GM12891 (cell line): Measurements from ENCODE around the gene HINT2.

Experiments used
- DNase-seq: peaks from one replicate; pipeline ENCODE4 v3.0.0; 2011; ENCODE audit warnings: low spot score; ENCODE audit not compliant: insufficient read length
- FAIRE-seq: peaks from 2 replicates; lab custom pipeline; 2011; peaks lifted over from hg19 to GRCh38; lab: Jason Lieb, UNC
- PAX5 ChIP-seq: IDR thresholded peaks from 2 replicates; pipeline ENCODE4 v1.6.1; 2011; ENCODE audit warnings: low read length, moderate library complexity, mild to moderate bottlenecking; ENCODE audit not compliant: insufficient read depth, severe bottlenecking
- POLR2A ChIP-seq: IDR thresholded peaks from 2 replicates; pipeline ENCODE4 v1.6.1; 2011; ENCODE audit warnings: low read depth, low read length, control low read depth
- POLR2AphosphoS5 ChIP-seq: IDR thresholded peaks from 2 replicates; pipeline ENCODE4 v1.6.1; 2011; ENCODE audit warnings: low read depth, low read length, control low read depth
- POU2F2 ChIP-seq: IDR thresholded peaks from 2 replicates; pipeline ENCODE4 v1.6.1; 2011; ENCODE audit warnings: low read depth, mild to moderate bottlenecking, control low read depth, low read length, moderate library complexity
- SPI1 ChIP-seq: IDR thresholded peaks from 2 replicates; pipeline ENCODE4 v1.6.1; 2011; ENCODE audit warnings: low read depth, low read length, control low read depth
- TAF1 ChIP-seq: IDR thresholded peaks from 2 replicates; pipeline ENCODE4 v1.6.1; 2011; ENCODE audit warnings: low read depth, low read length, control low read depth

Gene HINT2

DNA sequence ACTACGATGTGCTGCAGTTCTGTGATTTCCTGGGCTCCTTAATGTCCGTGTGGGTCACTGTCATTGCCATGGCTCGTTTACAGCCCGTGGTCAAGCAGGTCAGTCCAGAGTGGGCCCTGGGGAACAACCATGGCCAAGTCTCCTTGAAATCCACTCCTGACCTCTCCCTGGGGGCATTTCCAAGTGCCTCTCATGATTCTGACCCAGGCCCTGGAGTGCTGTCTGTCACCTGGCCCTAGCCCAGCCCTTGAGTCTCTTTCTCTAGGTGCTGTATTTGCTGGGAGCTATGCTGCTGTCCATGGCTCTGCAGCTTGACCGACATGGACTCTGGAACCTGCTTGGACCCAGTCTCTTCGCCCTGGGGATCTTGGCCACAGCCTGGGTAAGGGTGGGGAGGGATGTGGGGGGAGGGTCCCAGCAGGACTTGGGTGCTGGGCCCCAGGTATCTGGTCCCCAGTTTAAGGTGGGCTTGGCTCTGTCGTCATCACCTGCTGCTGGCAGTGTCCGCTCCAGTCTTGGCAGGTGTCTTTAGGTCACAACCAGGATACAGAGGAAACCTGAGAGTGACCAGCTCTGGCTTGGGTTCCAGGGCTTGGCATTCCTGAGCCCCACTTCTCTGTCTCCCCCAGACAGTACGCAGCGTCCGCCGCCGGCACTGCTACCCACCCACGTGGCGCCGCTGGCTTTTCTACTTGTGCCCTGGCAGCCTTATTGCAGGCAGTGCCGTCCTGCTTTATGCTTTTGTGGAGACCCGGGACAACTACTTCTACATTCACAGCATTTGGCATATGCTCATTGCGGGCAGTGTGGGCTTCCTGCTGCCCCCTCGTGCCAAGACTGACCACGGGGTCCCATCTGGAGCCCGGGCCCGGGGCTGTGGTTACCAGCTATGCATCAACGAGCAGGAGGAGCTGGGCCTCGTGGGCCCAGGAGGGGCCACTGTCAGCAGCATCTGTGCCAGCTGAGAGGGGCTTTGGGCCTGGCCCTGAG, 38.3 kb upstream of the HINT2 start:
- FAIRE-seq, result no peak
- TF ChIP-seq POLR2A (no peak), TAF1 (no peak), SPI1 (no peak), POLR2AphosphoS5 (no peak), POU2F2 (no peak), PAX5 (no peak)
- no peak for DNase-seq

DNA sequence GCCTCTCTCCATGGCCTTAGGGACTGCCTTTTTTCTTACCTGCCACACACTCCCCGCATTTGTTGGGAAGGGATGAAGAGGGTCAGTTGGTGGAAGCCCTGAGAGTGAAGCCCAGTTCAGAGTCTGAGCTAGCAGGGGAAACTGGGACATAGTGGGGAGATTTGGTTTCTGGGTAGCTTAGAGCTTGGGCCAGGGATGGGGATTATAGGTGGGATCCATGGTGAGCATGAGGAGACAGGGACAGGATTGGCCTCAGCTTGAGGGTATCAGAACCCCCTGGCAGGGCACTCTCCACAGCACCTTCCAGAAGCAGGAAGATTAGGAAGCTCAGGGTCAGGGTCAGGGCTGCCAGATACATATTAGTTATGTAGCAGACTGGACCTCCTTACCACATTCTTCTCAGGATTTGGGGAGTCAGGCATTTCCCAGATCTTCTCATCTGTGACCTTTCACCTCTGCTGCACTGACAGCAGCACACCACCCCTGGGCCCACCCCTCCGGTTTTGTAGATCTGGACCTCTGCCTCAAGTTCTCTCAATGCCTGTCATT, 37.5 kb upstream of the HINT2 start:
- no peak for FAIRE-seq
- TF ChIP-seq POLR2A (no peak), TAF1 (no peak), PAX5 (no peak), POLR2AphosphoS5 (no peak), POU2F2 (no peak), SPI1 (no peak)
- DNase-seq, result no peak

DNA sequence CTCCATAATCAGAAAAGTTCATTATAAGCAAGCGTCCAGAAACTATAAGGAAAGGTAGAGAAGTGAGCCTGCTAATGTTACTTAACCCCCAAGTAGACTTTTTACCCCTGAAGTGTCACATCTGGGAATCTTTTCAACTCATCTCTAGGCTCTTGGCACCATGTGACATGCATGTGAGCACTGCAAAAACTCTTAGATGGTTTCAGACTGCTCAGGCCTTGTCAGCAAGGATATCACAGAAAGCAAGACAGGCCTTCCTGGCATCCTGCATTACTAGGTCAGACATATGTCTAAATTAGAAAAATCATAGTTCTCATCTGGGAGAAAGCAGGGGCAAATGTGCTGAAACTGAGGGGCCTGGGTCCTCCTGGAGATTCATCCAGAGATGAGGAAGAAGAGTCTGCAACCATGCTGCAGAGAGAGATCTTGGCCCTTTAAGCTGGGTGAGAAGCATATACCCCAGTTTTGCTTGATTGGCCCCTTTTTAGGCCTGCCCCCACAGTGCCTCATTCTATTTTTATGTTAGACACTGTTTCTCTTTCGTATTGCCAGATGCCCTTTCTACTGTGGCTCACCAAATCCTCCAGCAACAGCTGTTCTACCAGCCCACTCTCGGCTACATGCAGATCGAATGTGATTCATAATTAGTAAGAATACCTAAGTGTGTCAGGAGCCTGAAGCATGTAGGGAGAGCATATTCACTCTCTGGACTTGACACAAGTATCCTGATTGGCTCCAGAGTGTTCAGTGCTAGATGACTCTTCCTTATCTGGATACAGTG, 33.1 kb upstream of the HINT2 start:
- peak; percentile 66 for DNase-seq
- TF ChIP-seq TAF1 (no peak), POLR2AphosphoS5 (no peak), POU2F2 (0 out of 2 replicates have a peak, but pooled peaks have one; percentile 39), POLR2A (0 out of 2 replicates have a peak, but pooled peaks have one; percentile 24), PAX5 (no peak), SPI1 (no peak)
- peak; percentile 95 for FAIRE-seq

DNA sequence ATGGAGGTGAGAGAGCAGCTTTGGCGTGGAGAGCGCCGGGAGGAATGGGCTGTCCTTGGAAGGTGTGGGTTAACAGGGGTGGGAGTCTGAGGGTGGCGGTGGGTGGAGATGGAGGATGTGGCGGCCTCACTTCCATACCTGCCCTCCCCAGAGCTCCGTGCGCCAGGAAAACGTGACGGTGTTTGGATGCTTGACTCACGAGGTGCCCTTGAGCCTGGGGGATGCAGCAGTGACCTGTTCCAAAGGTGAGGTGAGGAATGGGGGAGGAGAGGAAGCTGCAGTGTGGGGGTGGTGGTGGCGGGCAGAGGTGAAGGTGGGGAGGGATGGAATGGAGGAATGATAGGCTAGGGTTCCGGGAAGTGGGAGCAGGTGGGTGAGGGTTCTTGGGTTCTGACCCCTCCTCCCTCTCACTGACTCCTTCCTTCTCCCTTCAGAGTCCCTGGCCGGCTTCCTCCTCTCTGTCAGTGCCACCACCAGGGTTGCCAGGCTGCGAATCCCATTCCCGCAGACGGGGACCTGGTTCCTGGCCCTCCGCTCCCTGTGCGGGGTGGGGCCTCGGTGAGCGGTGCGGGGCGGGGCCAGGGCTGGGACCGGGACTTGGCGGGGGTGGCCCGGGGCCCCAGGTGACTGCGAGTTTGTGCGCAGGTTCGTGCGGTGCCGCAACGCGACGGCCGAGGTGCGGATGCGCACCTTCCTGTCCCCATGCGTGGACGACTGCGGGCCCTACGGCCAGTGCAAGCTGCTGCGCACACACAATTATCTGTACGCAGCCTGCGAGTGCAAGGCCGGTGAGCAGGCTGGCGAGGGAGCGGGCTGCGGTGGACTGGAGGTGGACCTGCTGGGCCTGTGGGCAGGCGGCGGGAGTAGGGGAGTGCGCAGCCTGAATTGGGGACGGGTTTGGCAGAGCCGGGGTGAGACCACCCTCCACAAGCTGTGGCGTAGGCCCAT, 31.3 kb upstream of the HINT2 start:
- TF ChIP-seq PAX5 (no peak), POLR2A (no peak), POU2F2 (no peak), SPI1 (no peak), POLR2AphosphoS5 (no peak), TAF1 (no peak)
- FAIRE-seq (peak; percentile 58), DNase-seq (no peak)

DNA sequence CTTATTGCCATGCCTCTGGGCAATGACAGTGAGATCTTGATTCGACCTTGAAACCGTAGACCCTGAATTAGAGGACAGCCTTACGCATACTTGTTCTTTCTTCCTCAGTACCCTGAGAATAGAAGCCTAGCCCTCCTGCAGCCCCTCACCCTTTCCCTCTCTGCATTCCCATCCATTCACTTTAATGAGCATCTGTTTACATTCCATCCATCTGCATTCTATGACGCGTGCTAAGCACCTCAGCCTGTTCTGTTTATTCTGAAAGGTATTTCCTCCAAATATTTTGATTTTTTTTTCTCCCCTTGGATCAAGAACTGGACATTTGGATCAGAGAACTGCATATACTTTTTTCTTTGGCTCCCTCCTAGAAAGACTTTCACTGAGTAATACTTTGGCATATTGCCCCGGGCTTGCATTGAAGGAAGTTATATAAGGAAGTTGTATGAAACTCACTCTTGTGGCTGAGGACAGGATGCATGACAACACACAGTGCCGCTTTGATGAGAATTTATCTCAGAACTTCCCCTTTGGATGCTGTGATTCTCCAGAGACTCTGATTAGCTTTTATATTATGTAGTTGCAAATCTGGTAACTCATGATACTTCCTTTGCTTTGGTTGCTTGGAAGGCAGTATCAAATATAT, 29.9 kb upstream of the HINT2 start:
- FAIRE-seq, result peak; percentile 69
- TF ChIP-seq TAF1 (no peak), SPI1 (no peak), POLR2AphosphoS5 (no peak), PAX5 (no peak), POLR2A (no peak)
- DNase-seq, result no peak

DNA sequence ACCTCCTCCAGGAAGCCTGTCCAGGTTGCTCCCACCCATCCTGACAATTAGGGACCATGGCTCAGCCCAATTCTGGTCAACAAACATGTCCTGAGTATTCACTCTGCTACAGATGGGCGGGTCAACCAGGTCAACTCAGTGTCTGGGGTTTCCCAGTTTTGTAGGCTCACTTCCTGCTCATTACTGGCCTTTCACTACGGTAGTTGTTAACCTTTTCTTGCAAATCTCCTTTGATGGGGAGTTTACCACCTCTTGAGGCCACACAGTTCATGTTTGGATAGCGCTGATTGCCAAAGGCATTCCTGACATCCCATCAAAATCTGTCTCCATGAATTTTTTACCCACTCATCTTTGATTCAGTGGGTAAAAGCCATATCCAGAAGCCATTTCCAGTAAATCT, 28.0 kb upstream of the HINT2 start:
- TF ChIP-seq TAF1 (no peak), POU2F2 (no peak), SPI1 (peak; percentile 77)
- FAIRE-seq, result peak; percentile 95
- peak; percentile 50 for DNase-seq

DNA sequence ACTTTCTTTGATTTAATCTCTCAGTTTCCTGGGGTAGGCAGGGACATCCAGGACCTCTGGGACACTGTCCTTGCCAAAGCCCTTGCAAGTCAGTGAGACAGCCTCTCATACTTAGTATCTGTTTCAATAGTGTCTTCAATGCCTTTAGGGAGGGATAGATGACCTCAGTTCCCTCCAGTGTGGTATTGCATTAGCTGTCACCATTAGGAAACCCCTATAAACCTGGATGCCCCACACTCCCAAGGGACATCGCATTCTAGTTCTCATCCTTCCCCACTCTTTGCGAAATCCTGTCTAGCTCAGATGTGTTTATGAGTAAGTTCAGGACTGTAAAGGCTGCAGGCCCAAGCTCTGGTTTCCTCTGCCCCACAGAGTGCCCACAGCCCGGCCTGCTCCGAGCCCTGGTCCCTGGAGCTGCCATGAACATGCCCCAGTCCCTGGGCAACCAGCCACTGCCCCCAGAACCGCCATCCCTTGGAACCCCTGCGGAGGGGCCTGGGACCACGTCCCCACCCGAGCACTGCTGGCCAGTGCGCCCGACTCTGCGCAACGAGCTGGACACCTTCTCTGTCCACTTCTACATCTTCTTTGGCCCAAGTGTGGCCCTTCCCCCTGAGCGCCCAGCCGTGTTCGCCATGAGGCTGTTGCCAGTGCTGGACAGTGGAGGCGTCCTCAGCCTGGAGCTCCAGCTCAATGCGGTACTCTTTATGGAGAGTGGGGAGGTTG, 27.3 kb upstream of the HINT2 start:
- no peak for DNase-seq
- no peak for FAIRE-seq
- TF ChIP-seq POLR2A (no peak), POU2F2 (no peak), POLR2AphosphoS5 (no peak), SPI1 (no peak), PAX5 (no peak), TAF1 (no peak)

DNA sequence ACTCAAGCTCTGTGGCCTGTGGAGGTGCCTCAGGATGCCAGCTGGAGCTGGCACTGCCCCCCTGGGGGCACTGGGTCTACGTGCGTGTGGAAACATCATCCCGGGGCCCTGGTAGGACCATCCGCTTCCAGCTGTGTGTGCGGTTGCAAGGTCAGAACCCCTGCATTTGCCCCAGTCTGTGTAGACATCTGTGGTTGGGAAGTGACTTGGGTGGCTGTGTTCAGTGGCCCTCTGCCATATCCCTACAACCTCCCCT, 26.7 kb upstream of the HINT2 start:
- FAIRE-seq (no peak), DNase-seq (no peak)
- TF ChIP-seq POLR2A, result no peak
- no peak for TF ChIP-seq POLR2AphosphoS5
- TF ChIP-seq SPI1, result no peak
- no peak for TF ChIP-seq POU2F2
- TF ChIP-seq PAX5, result no peak
- no peak for TF ChIP-seq TAF1
